Activated T-cell treated with anti-CD3 and anti-CD28 coated beads for 4 hours (primary cell): ENCODE data around the gene RBP3.

Experiments used
- DNase-seq: peaks from one replicate; pipeline ENCODE4 v3.0.0-alpha.2; 2020

RBP3 gene

GRCh38 chr10:47319784-47320183, 28.4 kb upstream of the RBP3 start:
- no peak for DNase-seq

DNA sequence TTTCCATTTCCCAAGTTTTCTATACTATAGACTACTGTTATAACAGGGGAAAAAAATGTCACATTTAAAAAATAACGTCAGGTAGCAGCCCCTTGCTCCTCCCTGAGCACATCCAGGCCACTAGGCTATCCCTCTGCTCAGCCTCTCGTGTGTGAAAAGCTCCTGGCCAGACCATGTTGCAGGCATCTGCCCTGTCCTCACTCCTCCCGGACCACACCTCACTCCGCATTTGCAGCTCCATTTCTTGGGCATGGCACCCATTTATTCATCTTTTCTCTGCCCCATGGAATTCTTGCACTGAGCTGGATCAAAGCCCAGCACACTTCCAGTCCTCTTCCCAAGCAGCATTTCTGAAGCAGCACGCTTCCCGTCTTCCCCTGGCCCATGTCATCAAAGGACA, 27.4 kb upstream of the RBP3 start:
- DNase-seq, result no peak

DNA sequence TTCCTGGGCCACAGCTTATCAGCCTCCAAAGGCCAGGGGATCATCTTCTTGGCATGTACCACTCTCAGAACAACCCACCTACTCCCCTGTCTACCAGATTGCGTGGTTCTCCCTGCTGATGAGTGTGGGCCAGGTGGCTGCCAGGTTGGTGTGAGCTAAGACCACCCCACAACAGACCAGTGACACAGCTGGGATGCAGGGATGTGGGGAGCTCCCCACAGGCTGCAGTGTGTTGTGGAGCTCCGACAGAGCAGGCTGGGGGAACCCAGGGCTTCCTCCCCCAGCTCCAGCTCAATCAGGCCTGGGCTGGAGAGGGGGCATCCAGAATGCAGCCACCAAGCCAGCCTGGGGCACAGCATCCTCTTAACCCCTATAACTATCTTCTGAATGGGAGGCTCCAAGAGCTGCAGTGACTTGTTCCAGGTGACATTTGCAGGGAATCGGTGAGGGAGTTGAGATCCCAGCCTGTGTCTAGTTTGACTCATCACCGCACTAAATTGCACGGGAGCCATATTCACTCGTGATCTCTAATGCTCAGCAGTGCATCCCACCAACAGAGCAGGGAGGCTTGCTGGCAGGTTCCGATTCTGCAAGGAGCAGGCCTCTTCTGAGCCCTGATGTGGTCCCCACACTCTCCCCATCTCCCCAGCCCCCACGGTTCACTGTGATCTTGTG, 26.5 kb upstream of the RBP3 start:
- no peak for DNase-seq

DNA sequence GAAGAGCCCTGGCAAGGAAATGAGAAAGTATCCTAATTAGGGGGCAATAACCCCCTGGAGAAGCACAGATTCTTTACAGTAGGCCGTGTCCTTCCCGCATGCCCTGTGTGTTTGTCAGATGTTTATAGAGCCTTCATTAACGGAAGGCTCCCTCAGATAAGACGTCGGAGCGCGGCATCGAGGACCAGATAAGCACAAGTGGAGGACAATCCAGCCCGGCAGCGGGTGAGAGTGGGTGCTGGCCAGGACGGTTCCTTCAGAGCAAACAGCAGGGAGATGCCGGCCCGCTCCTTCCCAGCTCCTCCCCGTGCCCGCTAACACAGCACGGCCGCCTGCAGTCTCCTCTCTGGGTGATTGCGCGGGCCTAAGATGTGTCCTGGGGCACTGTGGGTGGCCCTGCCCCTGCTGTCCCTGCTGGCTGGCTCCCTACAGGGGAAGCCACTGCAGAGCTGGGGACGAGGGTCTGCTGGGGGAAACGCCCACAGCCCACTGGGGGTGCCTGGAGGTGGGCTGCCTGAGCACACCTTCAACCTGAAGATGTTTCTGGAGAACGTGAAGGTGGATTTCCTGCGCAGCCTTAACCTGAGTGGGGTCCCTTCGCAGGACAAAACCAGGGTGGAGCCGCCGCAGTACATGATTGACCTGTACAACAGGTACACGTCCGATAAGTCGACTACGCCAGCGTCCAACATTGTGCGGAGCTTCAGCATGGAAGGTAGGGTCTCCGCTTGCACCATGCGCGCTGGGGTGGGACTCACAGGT, 25.7 kb upstream of the RBP3 start, which contains the start of gene GDF2:
GDF2 (plus strand) TSS at position 155 of the 762 bp plus-strand sequence; CDS start at position 370, 215 bp downstream.
- DNase-seq, result no peak

- no peak for DNase-seq
Measured at GRCh38 chr10:47323087-47323486, 25.1 kb upstream of the RBP3 start.

DNA sequence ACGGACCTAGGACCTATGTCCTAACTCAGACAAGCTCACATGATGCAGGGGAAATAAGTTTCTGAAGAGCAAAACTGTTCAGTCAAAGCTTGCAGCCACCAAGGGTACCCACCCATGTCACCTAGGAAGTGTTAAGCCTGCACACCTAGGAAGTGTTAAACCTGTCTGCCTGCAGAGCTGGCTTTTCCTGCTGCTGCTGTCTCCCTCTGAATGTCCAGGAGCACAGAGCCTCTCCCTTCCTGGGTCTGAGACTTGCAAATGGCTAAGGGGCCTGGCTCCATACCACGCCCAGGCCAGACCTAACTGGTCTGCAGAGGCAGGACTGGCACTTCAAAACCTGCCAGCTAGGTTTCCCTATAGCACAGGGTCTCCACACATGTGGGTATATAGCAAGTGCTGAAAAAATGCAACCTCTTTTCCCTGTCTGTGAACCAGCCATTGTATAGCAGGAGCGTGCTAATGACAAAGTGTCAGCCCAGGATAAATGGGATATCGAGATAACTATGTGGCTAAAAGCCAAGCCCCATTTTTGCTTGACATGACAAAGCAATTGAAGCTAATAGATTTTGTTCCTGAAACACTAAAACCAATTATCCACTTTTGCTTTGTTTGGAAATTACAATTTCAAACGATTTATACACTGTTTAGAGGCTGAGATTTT, 24.4 kb upstream of the RBP3 start:
- no peak for DNase-seq

DNA sequence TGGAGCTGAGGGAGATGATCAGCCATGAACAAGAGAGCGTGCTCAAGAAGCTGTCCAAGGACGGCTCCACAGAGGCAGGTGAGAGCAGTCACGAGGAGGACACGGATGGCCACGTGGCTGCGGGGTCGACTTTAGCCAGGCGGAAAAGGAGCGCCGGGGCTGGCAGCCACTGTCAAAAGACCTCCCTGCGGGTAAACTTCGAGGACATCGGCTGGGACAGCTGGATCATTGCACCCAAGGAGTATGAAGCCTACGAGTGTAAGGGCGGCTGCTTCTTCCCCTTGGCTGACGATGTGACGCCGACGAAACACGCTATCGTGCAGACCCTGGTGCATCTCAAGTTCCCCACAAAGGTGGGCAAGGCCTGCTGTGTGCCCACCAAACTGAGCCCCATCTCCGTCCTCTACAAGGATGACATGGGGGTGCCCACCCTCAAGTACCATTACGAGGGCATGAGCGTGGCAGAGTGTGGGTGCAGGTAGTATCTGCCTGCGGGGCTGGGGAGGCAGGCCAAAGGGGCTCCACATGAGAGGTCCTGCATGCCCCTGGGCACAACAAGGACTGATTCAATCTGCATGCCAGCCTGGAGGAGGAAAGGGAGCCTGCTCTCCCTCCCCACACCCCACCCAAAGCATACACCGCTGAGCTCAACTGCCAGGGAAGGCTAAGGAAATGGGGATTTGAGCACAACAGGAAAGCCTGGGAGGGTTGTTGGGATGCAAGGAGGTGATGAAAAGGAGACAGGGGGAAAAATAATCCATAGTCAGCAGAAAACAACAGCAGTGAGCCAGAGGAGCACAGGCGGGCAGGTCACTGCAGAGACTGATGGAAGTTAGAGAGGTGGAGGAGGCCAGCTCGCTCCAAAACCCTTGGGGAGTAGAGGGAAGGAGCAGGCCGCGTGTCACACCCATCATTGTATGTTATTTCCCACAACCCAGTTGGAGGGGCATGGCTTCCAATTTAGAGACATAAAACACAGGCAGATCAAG, 22.6 kb upstream of the RBP3 start:
- DNase-seq, result no peak

GRCh38 chr10:47326306-47326926, 21.7 kb upstream of the RBP3 start:
- DNase-seq, result no peak

GRCh38 chr10:47326927-47327330, 21.2 kb upstream of the RBP3 start:
- DNase-seq, result no peak

DNA sequence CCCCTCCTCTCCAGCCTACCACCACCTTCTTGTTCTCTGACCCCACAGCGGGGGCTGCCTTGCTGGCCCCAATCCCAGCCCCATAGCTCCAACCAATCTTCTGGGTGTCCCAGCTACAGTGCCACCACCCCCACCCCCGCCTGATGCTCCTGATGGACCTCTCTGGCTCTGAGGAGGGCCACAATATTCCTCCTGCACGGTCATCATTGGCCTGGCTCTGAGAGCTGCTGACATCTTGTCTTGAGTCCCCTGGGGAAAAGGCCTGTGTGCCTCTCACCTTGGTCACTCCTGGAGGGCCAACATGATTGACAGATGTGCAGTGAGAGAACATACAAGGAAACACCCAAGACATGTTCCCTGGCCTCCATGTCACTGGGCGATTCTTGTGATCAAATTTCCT, 18.3 kb upstream of the RBP3 start:
- no peak for DNase-seq

GRCh38 chr10:47330366-47330765, 17.8 kb upstream of the RBP3 start:
- DNase-seq, result no peak

DNA sequence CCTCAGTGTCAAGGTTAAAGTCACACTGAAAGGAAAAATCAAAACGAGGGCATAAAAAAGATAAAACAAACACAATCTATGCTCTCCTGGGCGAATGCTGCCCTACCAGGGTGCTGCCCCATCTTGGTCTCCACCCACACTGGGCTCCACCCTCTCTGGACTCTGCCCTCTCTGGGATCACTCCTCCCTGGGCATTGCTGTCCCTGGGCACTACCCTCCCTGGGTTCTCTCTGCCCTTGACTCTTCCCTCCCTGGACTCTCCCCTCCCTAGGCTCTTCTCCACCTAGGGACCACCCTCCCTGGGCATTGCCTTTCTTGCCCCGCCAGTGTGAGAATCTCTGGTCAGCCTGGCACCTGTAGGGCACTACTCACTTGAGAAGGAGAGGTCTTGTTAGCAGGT, 17.4 kb upstream of the RBP3 start:
- no peak for DNase-seq

- no peak for DNase-seq
Measured at GRCh38 chr10:47331491-47331890, 16.7 kb upstream of the RBP3 start.

- DNase-seq, result no peak
Measured at GRCh38 chr10:47331954-47332353, 16.2 kb upstream of the RBP3 start.

GRCh38 chr10:47332371-47332770, 15.8 kb upstream of the RBP3 start:
- no peak for DNase-seq

DNA sequence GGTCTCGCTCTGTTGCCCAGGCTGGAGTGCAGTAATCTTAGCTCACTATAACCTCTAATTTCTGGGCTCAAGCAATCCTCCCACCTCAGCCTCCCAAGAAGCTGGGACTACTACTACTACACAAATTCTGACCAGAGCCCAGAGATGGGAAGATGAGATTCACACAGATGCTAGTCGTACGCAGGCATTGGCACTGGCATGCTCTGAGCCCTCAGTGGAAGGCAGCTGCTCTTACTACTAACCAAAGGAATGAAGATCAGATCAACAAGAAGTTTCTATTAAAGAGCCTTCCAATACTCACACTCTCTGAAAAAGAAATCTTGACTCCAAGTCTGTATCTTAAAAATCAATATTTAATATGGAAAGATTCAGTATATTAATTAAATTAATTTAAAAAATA, 15.2 kb upstream of the RBP3 start:
- DNase-seq, result no peak

DNA sequence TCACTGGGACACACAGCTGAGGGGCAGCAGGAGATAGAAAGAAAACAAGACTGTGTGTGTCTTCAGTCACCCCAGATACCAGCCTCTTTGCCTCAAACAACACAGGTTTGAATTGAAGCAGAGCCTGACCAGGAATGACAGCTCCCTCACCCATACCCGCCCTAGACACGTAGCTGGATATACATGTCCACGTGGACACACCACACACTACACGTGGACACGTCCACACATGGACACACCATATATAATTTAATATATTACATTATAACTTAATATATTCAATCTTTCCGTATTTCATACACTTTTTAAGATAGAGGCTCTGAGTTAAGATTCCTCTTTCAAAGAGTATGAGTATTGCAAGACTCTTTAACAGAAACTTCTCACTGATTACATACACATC, 14.6 kb upstream of the RBP3 start:
- no peak for DNase-seq

DNA sequence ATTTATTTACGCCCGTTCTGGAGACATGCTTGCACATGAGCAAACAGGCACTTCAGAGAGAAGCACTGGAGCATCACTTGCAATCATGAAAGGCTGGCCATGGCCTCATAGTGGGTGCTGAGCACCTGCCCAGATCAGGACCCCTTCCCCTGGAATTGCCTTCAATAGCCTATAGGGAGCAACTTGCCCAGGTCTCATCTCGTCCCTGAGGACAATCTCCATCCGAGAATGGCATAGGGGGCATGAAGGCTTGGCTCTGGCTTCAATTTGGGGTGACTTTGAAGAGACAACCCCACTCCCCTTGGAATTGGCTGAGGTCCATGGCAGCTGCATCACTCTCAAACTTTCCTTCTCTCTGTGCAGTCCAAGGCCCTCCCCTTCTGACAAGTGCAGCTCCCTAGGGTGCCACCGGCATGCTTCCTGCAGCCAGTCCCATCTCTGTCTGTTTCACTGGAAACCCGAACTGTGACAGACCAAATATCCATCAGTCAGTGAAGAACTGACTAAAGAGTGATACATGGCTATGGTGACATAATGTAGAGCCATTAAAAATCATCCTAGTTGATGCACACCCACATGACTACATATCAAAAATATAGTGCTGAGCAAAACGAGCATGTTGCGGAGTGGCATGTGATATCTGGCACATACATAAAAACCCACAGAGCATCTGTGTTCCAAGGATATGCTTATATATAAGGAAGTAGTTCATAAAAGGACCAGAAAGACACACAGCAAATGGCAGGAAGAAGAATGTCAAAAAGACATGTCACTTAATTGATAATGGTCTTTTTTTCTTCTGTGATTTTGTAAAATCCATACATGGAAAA, 13.5 kb upstream of the RBP3 start:
- DNase-seq, result no peak

DNA sequence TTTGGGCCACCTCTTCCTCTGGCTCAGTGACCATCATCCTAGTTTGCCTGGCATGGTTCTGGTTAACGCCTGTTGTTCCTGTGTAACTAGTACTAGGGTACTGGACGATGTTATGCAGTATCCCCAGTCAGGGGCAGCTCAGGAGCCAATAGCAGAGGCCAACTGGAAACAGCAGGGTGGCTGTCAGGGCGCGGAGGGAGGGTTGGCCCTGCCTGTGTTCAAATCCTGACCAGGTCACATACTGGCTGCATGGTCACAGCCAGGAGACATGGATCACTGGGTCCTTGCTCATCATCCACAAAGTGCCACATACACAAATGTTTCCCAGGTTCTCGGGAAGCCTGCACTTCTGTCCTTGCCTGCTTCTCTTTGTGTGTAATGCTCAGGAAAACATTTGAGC, 12.3 kb upstream of the RBP3 start:
- DNase-seq, result no peak

- no peak for DNase-seq
Measured at GRCh38 chr10:47336387-47337134, 11.6 kb upstream of the RBP3 start.

GRCh38 chr10:47337310-47337709, 10.9 kb upstream of the RBP3 start:
- DNase-seq, result no peak
